ENCODE results near the gene EMC10. TPM values are rescaled to one million over a fixed set of nuclear protein-coding genes. Genes with fewer than 3 reads are reported as not detected.
A peak's percentile ranks its signal among the peaks of the same experiment; 100 is the strongest.

EMC10 gene
- polyA plus RNA-seq, 1 experiment, result 89.1 TPM

DNA sequence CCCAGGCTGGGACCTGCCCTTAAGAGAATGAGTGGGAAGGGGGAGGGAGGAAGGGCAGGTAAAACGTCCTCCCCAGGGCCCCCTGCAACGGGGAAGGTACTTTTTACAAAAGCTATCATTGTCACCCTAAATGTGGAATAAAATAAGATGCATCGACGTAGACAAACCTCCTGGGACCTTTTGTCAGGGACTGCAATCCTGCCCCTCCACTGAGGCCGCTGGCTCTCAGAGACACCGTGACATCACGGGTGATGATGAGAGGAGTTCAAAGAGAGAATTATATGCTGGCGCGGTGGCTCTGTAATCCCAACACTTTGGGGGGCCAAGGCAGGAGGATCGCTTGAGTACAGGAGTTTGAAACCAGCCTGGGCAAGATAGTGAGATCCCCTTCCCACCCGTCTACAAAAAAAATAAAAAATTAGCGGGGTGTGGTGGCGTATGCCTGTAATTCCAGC, 45.4 kb upstream of the EMC10 start:
- TF ChIP-seq, protein P1, sequence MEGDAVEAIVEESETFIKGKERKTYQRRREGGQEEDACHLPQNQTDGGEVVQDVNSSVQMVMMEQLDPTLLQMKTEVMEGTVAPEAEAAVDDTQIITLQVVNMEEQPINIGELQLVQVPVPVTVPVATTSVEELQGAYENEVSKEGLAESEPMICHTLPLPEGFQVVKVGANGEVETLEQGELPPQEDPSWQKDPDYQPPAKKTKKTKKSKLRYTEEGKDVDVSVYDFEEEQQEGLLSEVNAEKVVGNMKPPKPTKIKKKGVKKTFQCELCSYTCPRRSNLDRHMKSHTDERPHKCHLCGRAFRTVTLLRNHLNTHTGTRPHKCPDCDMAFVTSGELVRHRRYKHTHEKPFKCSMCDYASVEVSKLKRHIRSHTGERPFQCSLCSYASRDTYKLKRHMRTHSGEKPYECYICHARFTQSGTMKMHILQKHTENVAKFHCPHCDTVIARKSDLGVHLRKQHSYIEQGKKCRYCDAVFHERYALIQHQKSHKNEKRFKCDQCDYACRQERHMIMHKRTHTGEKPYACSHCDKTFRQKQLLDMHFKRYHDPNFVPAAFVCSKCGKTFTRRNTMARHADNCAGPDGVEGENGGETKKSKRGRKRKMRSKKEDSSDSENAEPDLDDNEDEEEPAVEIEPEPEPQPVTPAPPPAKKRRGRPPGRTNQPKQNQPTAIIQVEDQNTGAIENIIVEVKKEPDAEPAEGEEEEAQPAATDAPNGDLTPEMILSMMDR (IDR thresholded peaks at IDR 0.05; ENCODE audit: insufficient read depth, low read depth, low read length), result no peak
- no peaks in the 10 kb centered on the region for H3K36me3 ChIP-seq (ENCODE audit: control insufficient read depth, insufficient read depth, low read length)
- peaks cover 9% of the 10 kb centered on the region for H3K27me3 ChIP-seq (ENCODE audit: control insufficient read depth, insufficient read depth, low read length)
- DNase-seq (ENCODE audit: low read depth), result no peak
- ChIA-PET CTCF (interaction anchor here (1.2 to 1.5 kb wide), 2 partner anchors 16 to 30 kb away, joined by 3 read pairs; no protein-coding TSS in a partner anchor), POLR2A (no interaction called here)
- H3K4me3 ChIP-seq (ENCODE audit: low read depth, low read length), result no peak overlapping the region; the same call in 1 of the 2 replicates

DNA sequence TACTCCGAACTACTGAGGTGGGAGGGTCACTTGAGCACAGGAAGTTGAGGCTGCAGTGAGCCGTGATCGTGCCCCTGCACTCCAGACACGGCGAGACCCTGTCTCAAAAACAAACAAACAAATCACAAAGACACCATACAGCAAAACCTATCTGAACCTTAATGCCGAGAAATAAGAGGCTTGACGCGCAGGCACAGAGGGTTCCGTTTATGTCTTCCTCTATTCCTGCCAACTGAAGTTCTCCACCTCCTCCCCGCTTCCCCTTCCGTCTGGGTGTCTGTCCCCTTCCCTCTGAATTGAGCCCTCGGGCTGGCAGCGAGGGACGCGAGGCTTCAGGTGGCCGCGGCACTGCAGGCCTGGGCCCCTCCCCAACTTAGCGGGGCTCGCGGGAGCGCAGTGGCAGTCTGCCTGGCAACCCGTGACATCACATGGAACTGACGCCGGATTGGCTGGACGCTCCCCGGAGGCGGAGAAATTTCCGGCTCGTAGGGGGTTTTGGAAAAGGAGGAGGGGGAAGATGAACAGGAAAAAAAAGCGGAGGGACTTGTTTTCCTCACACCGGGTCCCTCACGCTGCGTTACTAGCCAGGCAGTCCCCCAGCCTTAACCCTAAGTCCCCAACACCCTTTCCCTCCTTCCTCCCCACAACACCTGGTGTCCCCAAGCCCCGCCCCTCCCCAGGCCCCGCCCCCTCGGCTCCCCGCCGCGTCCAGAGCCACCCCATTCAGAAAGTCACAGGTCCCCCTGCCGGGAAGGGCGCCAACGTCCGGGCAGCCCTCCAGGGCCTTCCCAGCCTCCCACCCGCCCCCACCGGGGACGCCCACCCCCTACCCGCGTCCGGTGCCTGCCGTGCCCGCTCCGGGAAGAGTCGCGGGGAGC, 44.7 kb upstream of the EMC10 start:
- no peak for DNase-seq (ENCODE audit: low read depth)
- ChIA-PET POLR2A (no interaction called here), CTCF (interaction anchor here (1.5 kb wide), 1 partner anchor 29 kb away, joined by 3 read pairs; no protein-coding TSS in a partner anchor)
- Histone ChIP-seq H3K27me3 (ENCODE audit: control insufficient read depth, insufficient read depth, low read length) (peaks cover 9% of the 10 kb centered on the region), H3K4me3 (ENCODE audit: low read depth, low read length) (peak overlapping the region; percentile 46), H3K36me3 (ENCODE audit: control insufficient read depth, insufficient read depth, low read length) (no peaks in the 10 kb centered on the region)
- TF ChIP-seq, protein P1 (IDR thresholded peaks at IDR 0.05; ENCODE audit: insufficient read depth, low read depth, low read length), result no peak

DNA sequence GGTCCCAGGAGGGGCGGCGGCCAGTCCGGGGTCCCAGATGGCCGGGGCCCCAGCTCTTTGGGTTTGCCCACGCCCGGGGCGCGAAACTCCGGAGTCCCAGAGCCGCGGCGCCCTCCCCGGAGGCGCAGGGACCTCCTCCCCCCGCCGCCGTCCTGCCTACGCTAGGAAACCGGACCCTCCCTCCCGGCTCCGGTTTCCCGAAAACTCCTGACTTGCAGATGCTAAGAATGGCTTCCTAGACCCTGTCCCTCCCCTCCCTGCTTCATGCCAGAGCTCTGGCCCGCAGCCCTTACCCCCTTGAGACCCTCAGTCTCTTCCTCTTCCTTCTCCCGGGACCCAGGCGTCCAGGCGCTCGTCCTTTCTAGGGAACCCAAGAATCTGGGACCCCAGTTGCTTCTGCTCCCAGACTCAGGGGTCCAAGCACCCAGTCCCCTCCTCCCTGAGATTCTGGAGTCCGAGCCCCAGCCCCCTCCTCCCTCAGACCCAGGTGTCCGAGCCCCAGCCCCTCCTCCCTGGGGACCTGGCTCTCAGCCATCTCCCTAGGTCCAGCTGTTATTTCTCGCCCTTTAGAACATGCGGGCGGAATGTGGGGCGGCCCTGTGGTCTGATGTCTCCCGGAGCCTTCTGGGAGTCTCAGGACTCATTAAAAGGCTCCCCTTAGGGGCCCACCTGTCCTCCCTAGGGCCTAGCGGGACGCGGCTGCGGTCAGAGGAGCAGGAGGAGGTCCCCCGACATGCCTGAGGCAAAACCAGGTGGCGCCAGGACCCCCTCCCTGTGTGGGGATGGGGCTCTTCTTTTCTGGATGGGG, 43.9 kb upstream of the EMC10 start, which contains the start of gene MYBPC2:
Gene MYBPC2 (plus strand): TSS at position 672 of the 808 bp plus-strand sequence. CDS start 62 bp downstream, at position 734.
- TF ChIP-seq, protein P1 (IDR thresholded peaks at IDR 0.05; ENCODE audit: insufficient read depth, low read depth, low read length), result no peak
- Histone ChIP-seq H3K27me3 (ENCODE audit: control insufficient read depth, insufficient read depth, low read length) (peaks cover 9% of the 10 kb centered on the region), H3K36me3 (ENCODE audit: control insufficient read depth, insufficient read depth, low read length) (no peaks in the 10 kb centered on the region), H3K4me3 (ENCODE audit: low read depth, low read length) (peak within 1 kb of the TSS; percentile 46)
- CTCF ChIA-PET, result interaction anchor here (1.5 kb wide), 1 partner anchor 25 kb away, joined by 3 read pairs; no protein-coding TSS in a partner anchor
- DNase-seq (ENCODE audit: low read depth), result no peak
- POLR2A ChIA-PET, result no interaction called here

DNA sequence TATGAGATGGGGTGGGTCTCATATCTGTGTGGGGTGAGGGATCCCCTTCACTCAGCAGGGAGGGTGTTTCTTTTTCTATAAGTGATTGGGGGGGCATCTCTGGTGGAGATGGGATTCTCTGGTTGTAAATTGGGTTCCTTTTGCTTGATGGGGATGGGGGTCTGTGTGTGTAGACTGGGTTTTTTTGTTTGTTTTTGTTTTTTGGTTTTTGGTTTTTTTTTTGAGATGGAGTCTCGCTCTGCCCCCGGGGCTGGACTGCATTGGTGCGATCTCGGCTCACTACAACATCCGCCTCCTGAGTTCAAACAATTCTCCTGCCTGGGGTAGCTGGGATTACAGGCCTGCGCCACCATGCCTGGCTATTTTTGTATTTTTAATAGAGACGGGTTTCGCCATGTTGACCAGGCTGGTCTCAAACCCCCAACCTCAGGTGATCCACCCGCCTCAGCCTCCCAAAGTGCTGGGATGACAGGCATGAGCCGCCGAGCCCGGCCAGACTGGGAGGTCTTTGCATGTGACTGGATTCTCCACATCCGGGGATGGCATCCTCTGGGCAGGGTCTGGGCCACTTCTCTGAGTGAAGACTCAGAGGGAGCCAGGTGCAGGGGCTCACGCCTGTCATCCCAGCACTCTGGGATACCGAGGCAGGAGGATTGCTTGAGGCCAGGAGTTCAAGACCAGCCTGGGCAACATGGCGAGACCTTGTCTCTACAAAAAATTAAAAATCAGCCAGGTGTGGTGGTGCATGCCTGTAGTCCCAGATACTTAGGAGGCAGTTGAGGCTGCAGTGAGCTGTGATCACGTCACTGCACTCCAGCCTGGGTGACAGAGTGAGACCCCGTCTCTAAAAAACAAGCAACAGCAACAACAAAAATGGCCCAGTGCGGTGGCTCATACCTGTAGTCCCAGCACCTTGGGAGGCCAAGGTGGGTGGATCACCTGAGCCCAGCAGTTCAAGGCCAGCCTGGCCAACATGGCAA, 42.8 kb upstream of the EMC10 start:
- Histone ChIP-seq H3K4me3 (ENCODE audit: low read depth, low read length) (no peak overlapping the region), H3K36me3 (ENCODE audit: control insufficient read depth, insufficient read depth, low read length) (no peaks in the 10 kb centered on the region), H3K27me3 (ENCODE audit: control insufficient read depth, insufficient read depth, low read length) (peaks cover 9% of the 10 kb centered on the region)
- CTCF ChIA-PET, result interaction anchor here (1.1 to 1.5 kb wide), 2 partner anchors 10 to 24 kb away, joined by 3 read pairs; no protein-coding TSS in a partner anchor
- POLR2A ChIA-PET, result no interaction called here
- DNase-seq (ENCODE audit: low read depth), result no peak
- TF ChIP-seq, protein P1 (IDR thresholded peaks at IDR 0.05; ENCODE audit: insufficient read depth, low read depth, low read length), result no peak

Data from BJ (cell line).